Measurements from ENCODE around the gene IRX5. TPM values are rescaled to one million over a fixed set of nuclear protein-coding genes. Genes with fewer than 3 reads are reported as not detected.

Gene IRX5
- total and polyA plus RNA-seq, 2 of the 4 experiments (the other 2 are of a cell fraction): not detected

DNA sequence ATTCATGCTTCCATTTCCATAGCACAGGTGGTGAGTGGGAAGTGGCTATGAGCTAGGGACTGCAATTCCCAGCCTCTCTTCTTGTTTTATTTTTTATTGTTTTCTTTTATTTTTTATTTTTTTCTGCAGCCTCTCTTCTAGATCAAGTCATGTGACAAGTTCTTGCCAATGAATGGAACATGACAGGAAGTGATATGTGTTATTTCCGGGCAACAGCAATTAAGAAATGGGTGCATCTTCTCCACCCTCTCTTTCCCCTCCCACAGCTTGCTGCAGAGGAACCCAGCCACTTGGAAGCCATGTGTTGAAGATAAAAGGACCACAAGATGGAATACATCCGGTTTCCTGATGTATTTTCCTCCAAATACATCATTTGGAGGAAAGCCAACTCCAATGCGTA, 23.6 kb downstream of the IRX5 start:
- no TSS peak for BruUV-seq (replicated peaks)
- no CpG with 5 or more reads among the region's 3 CpGs for WGBS, 2 experiments (ENCODE audit: extremely low coverage in 2 of 2, insufficient read length in 1 of 2)
- no peaks in the 10 kb centered on the region for H3K4me1 ChIP-seq (ENCODE audit: control insufficient read depth, insufficient read depth, low read length)
- H3K36me3 ChIP-seq (ENCODE audit: control insufficient read depth, insufficient read depth, low read length): no peaks in the 10 kb centered on the region
- no peak overlapping the region for H3K18ac ChIP-seq (ENCODE audit: low read depth, low read length)
- H3K27me3 ChIP-seq (ENCODE audit: control insufficient read depth, insufficient read depth, low read length): no peaks in the 10 kb centered on the region
- no peak overlapping the region for H2BK20ac ChIP-seq (ENCODE audit: low read depth, low read length)
- no peak overlapping the region for H4K5ac ChIP-seq (ENCODE audit: low read depth, low read length)
- no peak overlapping the region for H4K91ac ChIP-seq (ENCODE audit: insufficient read depth, low read depth, low read length)
- DNase-seq (no peak), ATAC-seq (ENCODE audit: low read depth) (no peak)
- no peak overlapping the region for H2AFZ ChIP-seq (replicated peaks; ENCODE audit: low read length, poor library complexity)
- no peak overlapping the region for H2AK5ac ChIP-seq (ENCODE audit: low read depth, low read length)
- POLR2A ChIA-PET (ENCODE audit: unreplicated experiment): no interaction called here
- no peak overlapping the region for H2BK15ac ChIP-seq (ENCODE audit: low read depth, low read length)
- H3K27ac ChIP-seq (ENCODE audit: insufficient read depth, low read length): no peak overlapping the region
- CTCF ChIA-PET: no interaction called here
- H3K4me3 ChIP-seq (ENCODE audit: insufficient read depth, low read depth, low read length): no peak overlapping the region
- H4K20me1 ChIP-seq (ENCODE audit: insufficient read depth, low read length): no peaks in the 10 kb centered on the region
- H2AK9ac ChIP-seq (replicated peaks; ENCODE audit: low read depth, low read length, poor library complexity): no peak overlapping the region
- intact Hi-C loops (cut with micrococcal nuclease): no loop called here
- no peaks in the 10 kb centered on the region for H3K79me1 ChIP-seq (ENCODE audit: low read depth in 1 of 2, low read length in 2 of 2)
- no peak overlapping the region for H3K9ac ChIP-seq (ENCODE audit: low read depth, low read length)
- no peak overlapping the region for H2BK120ac ChIP-seq (ENCODE audit: low read depth, low read length)
- no peaks in the 10 kb centered on the region for H3K9me3 ChIP-seq (ENCODE audit: control insufficient read depth, insufficient read depth, low read length)
- no peak overlapping the region for H3K4ac ChIP-seq (ENCODE audit: low read depth, low read length)
- TF ChIP-seq CHD1 (IDR thresholded peaks at IDR 0.05; ENCODE audit: low read depth, low read length): no peak
- TF ChIP-seq MAFK (IDR thresholded peaks at IDR 0.05; ENCODE audit: low read depth, low read length): no peak
- TF ChIP-seq, protein P1, sequence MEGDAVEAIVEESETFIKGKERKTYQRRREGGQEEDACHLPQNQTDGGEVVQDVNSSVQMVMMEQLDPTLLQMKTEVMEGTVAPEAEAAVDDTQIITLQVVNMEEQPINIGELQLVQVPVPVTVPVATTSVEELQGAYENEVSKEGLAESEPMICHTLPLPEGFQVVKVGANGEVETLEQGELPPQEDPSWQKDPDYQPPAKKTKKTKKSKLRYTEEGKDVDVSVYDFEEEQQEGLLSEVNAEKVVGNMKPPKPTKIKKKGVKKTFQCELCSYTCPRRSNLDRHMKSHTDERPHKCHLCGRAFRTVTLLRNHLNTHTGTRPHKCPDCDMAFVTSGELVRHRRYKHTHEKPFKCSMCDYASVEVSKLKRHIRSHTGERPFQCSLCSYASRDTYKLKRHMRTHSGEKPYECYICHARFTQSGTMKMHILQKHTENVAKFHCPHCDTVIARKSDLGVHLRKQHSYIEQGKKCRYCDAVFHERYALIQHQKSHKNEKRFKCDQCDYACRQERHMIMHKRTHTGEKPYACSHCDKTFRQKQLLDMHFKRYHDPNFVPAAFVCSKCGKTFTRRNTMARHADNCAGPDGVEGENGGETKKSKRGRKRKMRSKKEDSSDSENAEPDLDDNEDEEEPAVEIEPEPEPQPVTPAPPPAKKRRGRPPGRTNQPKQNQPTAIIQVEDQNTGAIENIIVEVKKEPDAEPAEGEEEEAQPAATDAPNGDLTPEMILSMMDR (conservative IDR thresholded peaks at IDR 0.05; ENCODE audit: low read depth, low read length): no peak
- no peak for TF ChIP-seq BHLHE40 (IDR thresholded peaks at IDR 0.05; ENCODE audit: low read depth, low read length)
- TF ChIP-seq, protein P2, sequence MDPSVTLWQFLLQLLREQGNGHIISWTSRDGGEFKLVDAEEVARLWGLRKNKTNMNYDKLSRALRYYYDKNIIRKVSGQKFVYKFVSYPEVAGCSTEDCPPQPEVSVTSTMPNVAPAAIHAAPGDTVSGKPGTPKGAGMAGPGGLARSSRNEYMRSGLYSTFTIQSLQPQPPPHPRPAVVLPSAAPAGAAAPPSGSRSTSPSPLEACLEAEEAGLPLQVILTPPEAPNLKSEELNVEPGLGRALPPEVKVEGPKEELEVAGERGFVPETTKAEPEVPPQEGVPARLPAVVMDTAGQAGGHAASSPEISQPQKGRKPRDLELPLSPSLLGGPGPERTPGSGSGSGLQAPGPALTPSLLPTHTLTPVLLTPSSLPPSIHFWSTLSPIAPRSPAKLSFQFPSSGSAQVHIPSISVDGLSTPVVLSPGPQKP (IDR thresholded peaks at IDR 0.05; ENCODE audit: borderline replicate concordance, low read depth, low read length): no peak
- TF ChIP-seq POLR2A (IDR thresholded peaks at IDR 0.05; ENCODE audit: low read depth, low read length): no peak
- dilution Hi-C loops (cut with HindIII; ENCODE audit: low sequenced_read_pairs, unreplicated experiment): no loop called here
- no peak overlapping the region for H3K56ac ChIP-seq (ENCODE audit: extremely low read depth, insufficient read depth, low read length)
- H3K23ac ChIP-seq (ENCODE audit: low read depth, low read length): no peak overlapping the region
- no peak overlapping the region for H3K4me2 ChIP-seq (ENCODE audit: low read depth, low read length)
- in situ Hi-C loops (cut with MboI; ENCODE audit: low sequenced_read_pairs): no loop called here
- H4K8ac ChIP-seq (ENCODE audit: low read depth in 2 of 2, low read length in 2 of 2): no peak overlapping the region
- H2BK5ac ChIP-seq (ENCODE audit: low read depth, low read length, poor library complexity, severe bottlenecking): no peak overlapping the region
- no peak overlapping the region for H3K14ac ChIP-seq (replicated peaks; ENCODE audit: low read depth, low read length)
- no peaks in the 10 kb centered on the region for H3K9me1 ChIP-seq (ENCODE audit: insufficient read depth, low read length)

Measured in IMR-90 (cell line).